ENCODE measurements around the gene NDUFS6.

NDUFS6 gene

DNA sequence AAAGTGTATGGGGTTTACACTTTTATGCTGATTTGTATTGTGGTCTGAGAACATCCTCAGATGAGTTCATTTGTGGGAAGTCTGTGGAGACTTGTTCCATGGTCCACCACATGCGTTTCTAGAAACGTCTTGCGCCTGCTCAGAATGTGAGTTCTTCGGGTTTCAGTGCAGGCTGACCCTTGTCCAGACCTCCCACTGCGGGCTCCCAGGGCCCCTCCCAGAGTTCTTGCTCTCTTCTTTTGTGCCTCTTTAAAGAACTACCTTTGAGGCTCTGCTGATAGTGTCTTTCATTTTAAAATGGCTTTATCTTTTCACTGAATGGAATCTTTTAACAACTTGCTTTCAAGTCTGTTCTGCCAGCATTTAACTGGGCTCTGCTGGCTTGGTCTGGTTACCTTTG is 17.6 kb downstream of the NDUFS6 start:
- DNase-seq: no peak

DNA sequence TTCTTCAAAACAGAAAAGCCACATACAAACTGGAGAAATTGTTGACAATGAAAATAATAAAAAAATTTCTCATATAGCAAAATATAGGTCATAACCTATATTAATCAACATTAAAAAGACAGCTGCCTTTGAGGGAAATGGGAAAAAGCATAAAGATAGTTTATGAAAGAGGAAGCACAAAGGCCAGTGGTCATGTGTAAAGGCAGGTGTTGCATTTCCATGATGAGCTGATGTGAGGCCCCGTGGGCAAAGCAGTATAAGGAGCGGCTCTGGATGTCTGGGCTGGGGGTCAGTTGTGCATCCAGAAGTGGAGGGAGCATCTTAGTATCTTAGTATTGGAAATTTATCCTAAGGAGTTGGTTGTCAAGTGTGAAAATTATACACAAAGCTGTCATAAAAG is 18.3 kb downstream of the NDUFS6 start:
- no peak for DNase-seq

DNA sequence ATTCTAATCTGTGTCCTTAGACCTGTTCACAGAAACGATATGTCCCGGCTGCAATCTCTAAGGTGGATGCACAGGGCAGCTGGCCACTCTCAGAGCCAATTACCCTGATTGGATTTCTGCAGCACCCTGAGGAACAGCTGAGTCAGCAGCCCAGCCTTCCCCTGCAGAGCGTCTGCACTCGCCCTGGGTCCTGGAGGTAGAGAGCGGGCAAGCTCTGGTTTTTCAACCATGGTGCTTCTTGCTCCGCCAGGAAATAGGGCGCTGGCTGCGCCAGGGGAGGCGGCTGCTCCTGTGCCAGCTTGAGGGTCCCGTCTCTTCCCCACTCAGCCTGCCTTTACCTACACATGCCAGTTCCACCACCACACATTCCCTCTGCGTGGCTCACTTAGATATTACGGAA is 19.2 kb downstream of the NDUFS6 start:
- DNase-seq: no peak

DNA sequence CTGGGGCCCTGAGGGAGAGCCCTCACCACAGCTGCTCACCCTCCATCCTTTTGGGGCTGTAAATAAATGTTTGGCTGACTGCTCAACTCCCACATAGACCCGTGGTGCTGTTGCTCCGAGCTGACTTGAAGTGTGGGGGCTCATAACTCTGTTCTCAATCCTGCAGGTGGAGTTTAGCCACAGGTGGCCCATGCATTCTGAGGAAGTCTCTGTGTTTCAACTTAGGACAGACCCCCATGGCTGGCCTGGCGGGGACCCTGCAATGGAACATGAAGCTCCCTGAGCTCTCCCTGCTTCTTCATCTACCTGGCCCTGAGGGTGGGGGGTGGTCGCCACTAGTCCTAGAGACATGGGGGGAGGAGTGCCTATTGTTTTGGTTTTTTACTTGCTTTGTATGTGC is 19.7 kb downstream of the NDUFS6 start:
- DNase-seq: no peak

DNA sequence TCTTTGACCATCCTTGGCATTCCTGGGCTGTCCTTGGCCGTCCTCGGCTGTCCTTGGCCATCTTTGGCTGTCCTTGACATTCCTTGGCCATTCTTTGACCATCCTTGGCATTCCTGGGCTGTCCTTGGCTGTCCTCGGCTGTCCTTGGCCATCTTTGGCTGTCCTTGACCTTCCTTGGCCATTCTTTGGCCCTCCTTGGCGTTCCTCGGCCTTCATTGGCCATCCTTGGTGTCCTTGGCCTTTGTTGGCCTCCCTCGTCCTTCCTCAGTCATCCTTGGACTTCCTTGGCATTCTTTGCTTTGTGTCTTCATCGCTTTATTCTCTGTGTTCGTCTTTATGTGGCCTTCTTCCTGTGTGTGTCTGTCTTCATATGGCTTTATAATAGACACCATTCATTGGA is 20.7 kb downstream of the NDUFS6 start:
- DNase-seq: no peak

DNA sequence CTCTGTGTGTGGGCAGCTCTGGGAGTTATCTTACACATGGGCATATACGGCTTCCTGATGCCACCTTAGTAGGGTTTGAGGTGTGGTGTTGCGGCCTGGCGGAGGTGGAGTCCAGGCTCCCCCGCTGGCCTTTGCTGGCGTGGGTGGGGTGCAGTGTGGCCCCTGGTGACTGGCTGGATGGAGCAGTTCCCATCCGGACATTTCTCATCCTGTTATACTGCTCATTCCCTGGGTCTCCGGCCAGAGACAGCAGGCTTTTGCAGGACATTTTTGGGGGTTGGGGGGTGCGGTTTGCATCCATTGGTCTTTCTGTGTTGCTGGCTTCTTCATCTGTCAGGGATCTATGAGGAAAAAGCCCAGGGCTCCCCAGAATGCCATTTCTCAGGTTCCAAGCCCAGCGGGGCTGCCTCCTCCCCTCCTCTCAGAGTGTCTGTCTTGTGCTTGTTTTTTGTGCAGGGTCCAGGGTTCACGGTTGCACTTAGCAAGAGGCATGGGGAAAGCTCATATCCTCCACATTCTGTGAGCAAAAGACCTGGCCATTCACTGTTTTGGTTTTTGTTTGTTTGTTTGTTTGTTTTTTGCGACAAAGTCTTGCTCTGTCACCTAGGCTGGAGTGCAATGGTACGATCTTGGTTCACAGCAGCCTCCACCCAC is 22.3 kb downstream of the NDUFS6 start:
- DNase-seq: no peak

DNA sequence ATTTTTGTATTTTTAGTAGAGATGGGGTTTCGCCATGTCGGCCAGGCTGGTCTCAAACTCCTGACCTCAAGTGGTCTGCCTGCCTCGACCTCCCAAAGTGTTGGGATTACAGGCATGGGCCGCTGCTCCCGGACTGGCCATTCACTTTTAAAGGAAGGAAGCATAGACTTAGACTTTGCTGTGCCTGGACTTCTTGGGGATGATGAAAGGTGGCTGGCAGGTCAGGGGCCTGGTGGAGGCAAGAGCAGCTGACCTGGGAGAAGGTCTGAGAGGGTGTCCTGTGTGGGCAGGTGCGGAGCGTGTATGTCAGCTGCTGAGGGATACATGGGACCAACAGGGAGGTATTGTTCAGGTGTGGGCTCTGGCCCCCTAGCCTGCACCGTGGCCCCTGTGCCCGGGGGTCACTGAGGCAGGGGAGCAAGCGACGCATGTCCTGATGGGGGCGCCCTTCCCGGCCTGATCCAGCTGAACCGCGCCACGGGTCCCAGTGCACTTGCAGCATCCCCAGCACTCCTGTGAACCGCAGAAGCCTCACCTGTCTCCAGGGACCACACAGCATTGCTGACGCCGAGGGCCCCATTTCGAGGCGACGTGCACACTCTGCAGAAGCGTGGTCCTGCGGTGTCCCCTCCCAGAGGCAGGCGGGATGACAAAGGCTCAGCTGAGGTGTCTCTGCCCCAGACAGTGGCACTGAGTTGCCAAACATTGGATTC is 23.1 kb downstream of the NDUFS6 start:
- no peak for DNase-seq

DNA sequence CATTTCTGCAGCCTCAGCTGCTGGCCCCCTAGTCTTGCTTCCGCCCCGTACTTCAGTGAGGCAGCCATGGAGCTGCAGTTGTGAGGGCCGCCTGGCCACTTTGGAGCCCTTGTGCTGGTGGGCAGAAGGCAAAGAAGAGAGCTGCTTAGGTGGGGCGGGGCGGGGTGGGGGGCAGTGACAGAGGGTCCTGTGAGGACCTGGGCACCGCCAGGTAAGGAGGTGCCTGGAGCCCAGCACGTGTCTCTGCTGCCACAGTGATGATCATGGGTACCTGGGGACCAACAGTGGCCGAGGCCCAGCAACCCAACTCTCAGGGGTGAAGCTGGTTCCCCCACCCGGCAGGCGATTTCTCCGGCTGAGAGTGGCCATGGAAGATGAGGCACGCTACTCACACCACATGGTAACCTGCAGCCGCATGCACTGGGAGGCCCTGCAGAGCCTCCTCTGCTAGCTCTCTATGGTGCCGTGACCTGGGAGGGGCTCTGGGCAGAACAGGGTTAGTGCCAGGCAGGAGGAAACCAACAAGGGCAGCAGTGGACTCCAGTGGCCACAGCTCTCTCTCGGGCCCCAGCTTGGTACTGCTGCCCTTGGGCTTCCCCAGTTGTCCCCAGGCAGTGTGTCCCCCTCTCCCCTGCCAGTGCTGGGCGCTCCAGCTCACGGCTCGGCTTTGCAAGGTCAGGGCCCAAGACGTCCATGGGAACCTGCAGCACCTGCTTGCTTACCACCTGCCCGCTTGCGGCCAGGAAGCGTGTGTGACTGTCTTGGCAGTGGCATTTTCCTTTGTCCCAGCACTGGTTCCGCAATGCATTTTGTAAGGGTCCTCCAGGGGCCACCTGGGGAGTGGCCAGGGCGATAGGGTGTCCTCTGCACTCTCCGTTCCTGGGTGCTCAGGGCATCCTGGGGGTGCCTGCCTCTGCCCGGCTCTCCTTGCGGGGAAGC is 24.0 kb downstream of the NDUFS6 start:
- no peak for DNase-seq

DNA sequence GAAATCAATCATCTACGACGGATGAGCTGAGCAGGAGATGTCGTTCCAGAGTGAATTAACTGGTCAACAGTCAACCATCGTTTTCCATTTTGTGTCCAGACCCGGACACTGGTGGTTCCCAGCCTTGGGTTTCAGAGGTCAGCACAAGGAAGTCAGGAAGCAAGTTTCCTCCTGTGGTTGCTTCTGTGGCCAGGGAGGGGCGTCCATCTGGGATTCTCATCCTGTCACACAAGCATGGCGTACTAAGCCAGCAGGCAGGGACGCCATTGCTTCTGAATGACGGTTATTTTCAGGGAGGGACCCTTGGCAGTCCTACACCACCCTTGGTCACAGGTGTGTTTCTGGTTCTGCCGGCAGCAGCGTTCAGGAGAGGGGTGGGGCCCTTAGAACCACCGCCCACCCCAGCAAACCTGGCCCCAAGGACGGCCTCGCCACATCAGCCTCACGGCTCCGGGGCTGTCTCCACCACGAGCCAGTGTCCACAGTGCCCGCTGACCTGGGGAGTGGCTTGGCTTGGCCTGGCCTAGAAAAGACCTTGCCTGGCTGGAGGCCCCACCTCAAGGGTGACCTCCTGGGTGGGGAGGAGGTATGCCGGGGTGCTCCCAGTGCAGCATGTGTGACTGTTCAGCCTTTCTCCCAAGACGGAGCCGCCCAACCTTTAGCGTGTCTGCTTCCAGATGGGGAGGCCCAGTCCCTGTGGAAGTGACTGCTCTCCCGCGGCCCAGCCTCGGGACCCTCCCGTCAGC is 25.2 kb downstream of the NDUFS6 start:
- DNase-seq: no peak

DNA sequence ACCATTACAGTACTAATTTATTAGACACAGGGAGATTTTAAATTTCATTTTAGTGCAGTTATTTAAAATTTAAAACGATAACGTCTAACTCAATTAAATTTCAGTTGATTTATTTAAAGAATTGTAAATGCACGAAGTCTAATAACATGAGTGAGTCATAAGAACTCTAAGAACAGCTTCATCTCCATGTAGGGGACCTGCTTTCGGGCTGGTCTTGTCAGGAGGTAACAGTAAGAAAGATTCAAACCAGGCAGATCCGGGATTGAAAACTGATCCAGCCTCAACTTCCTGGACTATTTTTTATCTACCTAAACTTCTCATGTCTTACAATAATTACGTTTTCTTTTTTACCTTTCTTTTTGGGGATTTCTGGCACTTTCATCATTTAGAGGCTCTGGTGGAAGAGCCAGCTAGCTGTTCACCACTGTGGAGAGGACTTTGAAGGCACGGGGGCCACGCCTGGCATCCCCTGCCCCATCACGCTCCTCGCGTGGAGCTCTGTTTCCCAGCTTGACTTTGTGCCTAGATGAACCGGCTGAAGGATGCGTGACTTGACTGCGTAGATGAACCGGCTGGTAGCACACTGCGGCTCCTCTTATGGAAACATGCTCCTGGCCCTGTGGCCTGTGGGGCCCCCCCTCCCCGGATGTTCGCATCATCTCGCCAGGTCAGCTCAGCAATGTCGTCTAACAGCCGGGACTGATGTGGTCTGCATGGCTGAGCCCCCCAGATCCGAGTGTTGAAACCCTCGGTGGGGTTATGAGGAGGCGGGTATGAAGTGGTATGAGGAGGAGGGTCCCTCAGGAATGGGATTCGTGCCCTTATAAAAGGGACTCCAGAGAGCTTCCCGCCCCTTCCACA is 26.0 kb downstream of the NDUFS6 start:
- DNase-seq: no peak

DNA sequence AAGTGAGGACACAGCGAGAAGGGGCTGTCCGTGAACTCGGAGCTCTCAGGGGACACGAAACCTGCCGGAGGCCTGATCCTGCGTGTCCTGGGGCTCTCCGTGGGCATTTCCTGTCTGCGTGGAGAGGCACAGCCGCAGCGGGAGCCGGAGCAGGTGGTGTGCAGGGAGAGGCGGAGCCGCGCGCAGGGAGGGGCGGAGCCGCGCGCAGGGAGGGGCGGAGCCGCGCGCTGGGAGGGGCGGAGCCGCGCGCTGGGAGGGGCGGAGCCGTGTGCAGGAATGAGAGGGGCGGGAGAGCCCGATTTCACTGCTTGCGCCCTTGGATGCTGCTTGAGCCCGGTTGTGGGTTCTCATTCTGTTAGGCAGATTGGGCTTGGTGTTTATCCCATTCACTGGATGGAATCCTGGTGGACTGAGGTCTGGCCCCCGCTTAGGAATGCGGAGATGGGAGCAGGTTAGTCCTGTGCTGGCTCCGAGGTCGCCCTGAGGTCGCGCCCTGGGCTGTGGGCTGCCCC is 26.7 kb downstream of the NDUFS6 start:
- peak; percentile 21 for DNase-seq

DNA sequence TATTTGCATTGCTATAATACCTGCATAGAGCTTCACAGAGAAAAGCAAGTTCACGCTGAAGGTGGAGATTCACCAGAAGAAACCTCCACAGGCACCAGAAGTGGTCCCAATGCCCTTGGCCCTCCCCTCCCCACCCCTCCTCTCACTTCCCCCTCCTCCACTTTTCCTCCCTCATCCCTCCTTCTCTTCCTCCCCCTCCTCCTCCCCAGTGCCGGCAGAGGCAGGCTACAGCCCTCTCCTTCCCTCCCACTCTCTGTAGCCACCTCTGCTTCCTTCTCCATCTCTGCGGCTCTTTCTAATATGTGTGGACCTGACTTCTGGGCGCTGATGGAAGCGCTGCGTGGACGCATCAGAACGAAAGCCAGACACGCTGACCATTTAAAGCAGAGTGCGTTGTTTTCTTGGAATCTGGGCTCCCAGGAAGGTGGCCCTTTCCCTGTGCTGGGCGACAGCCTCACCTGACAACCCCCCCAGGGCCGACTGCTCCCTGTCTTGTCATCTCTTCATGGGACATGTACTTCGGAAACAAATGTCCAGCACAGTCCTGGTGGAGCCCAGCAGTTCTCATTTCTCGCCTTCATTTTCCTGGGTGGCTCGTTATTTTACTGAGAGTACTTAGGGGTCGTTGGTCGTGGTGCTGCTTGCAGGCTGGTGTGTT is 29.5 kb downstream of the NDUFS6 start:
- DNase-seq: no peak

DNA sequence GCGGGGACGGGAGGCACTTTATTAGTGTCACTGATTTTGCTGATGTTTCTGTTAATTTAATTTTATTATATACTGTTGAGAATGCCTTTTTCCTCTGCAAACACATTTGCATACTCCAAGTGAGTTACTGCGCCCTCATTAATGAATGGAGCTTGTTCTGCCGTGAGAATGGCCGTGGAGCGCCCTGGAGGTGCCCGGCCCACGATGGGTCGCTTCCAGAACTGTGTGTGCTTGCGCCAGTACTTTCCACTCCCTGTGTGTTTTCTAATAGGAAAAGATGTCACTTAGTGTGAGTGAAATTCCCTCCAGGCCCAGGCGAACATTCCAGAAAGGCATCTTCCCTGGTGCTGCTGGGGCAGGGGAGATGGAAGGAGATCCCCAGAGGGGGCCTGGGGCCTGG is 30.1 kb downstream of the NDUFS6 start:
- DNase-seq: no peak

DNA sequence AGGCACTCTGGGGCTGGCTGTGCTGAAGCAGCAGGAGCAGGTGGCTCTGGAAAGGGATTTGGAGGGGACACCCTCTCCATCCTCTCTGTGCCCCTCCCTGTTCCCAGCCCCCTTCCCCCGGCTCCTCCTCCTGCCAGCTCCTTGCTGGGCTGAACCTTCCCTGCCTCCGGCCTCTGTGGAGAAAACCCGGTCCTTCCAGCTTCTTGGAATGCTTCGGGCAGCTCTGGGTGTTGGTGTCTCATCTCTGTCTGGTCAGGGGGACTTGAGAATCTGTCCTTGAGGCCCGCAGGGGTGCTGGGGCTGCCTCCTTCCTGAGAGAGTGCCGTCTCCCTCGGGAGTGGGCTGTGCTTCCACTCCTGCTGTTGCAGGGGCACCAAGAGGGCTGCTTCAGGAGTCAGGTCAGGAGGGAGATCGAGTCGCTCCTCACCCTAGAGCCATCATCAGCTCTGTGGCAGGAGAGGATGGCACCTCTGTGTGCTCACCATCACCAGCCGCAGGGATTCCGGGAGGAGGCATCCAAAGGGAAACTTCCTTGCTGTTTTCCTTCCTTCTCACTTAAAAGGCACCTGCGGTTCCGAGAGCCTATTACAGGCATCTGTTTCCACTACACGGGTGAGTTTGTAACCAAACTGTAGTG is 30.6 kb downstream of the NDUFS6 start:
- DNase-seq: no peak

DNA sequence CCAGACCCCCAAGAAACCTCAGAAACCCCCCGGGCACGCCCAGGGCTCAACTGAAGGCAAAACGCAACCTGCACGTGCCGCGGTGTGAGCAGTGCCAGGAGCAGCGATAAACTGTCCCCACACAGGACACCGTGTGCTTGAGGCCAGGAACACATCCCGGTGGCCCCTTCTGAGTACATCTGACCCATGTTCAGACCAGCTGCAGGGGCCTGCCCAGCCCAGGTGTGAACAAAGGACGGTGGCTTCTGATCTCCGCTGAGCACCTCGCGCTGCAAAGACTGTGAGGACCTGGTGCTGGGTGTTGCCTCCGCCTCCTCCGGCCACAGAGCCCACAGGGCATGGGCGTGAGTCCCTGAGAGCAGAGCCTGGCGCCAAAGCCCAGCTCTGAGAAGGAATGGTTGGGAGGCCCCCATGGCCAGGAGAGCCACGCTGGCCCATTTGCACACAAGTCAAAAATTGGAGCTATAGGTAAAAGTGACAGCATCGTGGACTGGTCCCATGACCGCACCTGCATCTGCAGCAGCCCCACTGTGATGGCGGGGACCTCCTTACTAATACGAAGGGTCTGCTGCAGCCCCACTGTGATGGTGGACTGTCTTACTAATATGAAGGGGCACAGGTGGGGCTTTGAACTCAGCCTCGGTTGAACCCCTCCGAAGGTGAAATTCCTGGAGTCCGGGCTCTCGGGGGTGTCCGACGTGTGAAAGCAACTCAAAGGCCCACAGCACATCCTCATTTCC is 31.5 kb downstream of the NDUFS6 start:
- DNase-seq: no peak

DNA sequence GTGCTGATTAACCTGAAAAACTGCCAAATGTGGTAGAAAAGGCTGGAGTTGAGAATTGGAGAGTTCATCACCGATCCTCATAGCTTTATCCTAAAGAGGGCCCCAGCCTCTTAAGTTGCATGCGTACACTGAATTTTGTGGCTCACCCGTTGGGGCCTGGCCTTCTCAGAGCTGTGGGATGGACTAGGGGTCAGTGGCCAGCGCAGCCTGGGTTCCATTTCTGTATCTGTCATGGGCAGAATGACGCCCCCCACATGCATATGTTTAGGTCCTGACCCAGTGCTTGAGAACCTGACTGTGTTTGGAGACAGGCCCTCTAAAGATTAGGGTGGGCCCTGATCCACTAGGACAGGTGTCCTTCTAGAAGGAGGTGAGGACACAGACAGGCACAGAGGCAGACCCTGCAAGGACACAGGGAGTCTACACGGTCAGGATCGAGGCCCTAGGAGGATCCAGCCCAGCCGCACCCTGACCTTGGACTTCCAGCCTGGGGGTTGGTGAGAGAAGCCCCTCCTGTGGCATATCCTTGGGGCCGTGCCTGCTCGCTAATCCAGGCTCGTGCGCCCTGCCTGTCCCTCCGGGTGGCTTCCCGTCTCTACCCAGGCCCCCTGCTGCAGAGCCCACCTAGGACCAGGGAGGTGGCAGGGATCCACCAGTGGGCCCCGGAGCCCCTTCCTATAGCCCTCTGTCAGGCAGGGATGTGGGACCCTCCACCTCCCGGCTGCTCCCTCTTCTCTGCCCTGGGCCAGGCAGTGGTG is 32.2 kb downstream of the NDUFS6 start:
- no peak for DNase-seq

DNA sequence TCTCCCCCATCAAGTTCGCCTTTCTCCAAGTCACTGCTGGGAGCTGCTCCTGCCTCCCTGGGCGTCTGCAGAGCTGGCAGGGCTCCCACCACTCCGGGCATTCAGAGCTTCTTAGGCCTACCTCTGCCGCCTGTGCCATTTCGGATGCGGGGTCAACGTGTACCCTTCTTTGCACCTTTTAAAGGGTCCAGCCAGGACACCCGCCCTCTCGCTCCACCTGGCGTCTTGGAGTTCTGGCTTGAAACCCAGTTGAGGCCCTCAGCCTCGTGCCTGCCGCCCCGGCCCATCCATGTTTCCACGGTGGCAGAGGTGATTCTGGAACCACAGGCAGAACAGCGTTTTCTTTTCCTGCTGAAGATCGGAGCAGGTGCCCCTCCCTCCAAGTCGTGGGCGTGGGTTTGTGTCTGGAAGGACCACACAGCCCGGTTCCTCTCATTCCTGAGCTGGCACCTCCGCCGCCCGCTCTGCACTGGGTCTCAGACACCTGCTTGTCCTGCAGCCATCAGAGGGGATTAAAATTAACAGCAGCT is 32.9 kb downstream of the NDUFS6 start:
- no peak for DNase-seq

DNA sequence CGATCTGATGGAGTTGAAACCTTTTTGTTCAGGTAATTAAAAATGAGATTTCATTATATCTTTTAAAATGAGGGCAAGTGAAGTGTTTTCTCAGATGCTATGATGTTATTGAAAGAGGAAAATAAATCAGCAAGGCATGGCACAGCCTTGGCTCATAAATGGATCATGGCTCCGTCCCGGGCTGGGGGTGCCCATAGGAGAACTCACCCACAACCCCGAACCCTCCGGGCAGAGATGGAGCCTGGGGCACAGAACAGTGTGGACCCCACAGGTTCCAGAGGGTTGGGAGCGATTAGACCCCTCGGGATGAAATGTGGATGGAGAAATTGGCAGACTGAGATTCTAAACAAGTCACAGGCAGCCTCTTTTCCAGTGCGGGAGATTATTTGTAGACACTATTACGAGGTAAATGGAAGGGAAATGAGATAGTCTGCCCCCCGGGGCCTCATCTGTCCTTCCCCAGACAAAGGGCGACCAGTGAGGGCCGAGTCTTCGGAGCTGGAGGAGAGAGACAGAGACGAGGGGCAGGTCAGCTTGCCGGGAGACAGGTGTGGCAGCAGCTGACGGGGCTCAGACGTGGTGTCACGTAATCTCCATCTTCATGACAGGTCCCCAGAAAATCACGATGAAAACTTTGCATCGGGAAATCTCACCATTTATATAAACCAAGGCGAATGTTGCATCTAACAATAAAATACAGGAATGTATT is 33.7 kb downstream of the NDUFS6 start:
- no peak for DNase-seq

Measured in T-helper 9 cell (primary cell).